ENCODE results near the gene NRXN3.

GRCh38 chr14:79056879-79057278, 886.7 kb downstream of the NRXN3 start:
- no peak for TF ChIP-seq CTCF (IDR thresholded peaks at IDR 0.05)
- TF ChIP-seq SIN3A (IDR thresholded peaks at IDR 0.05; ENCODE audit: borderline replicate concordance, insufficient read depth, low read depth, low read length): no peak
- TF ChIP-seq REST (IDR thresholded peaks at IDR 0.05; ENCODE audit: insufficient read depth in 1 of 2, low read depth in 2 of 2, low read length in 1 of 2): no peak

All from Panc1 (cell line).